Measurements from ENCODE around the gene CDA.

The CDA gene

DNA sequence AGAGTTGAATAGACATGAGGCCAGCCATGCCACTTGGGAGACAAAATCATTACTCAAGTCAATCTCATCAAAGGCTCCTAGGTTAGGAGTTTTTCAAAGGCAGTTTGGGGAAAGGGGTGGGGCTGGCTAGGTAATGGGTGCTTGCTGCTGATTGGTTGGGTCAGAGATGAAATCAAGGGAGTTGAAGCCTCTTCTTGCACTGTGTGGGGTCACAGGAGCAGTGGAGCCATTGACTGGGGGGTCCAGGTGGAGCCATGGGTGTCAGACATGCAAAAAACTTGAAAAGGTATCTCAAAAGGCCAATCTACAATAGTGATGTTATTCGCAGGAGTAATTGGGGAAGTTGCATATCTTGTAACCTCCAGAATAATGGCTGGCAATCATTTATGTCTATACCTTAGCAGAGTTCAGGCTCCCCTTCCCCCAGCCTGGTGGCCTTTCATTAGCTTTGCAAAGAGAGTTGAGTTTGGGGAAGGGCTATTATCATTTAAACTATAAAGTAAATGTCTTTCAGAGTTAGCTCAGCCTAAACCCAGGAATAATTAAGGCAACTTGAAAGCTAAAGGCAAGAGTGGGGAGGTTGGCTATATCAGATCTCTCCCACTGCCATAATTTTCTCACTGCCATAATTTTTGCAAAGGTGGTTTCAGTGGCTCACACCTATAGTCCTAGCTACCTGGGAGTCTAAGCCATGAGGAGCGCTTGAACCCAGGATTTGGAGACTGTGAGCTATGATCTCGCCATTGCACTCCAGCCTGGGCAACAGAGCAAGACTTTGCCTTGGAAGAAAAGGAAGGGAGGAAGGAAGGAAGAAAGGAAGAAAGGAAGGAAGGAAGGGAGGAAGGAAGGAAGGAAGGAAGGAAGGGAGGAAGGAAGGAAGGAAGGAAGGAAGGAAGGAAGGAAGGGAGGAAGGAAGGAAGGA is 36.5 kb downstream of the CDA start:
- Histone ChIP-seq H3K79me2 (ENCODE audit: control insufficient read depth, low read length) (no peaks in the 10 kb centered on the region), H3K27me3 (ENCODE audit: control insufficient read depth, low read length) (peaks cover 9% of the 10 kb centered on the region), H4K20me1 (ENCODE audit: control insufficient read depth, insufficient read depth, low read depth, low read length) (no peaks in the 10 kb centered on the region), H3K4me1 (ENCODE audit: control insufficient read depth, low read length) (no peaks in the 10 kb centered on the region), H3K9me3 (ENCODE audit: control insufficient read depth, insufficient read depth, low read length) (no peaks in the 10 kb centered on the region), H3K4me3 (ENCODE audit: low read length) (no peak overlapping the region), H3K9me2 (replicated peaks; ENCODE audit: control insufficient read depth, low read length) (no peaks in the 10 kb centered on the region), H3F3A (ENCODE audit: control insufficient read depth, insufficient read depth) (no peaks in the 10 kb centered on the region), H3K27ac (ENCODE audit: low read depth, low read length) (no peak overlapping the region), H3K4me2 (ENCODE audit: low read length) (no peak overlapping the region), H3K36me3 (ENCODE audit: control insufficient read depth, low read length) (no peaks in the 10 kb centered on the region)
- no peak for TF ChIP-seq EZH2phosphoT487 (IDR thresholded peaks at IDR 0.05; ENCODE audit: borderline replicate concordance, low read length)
- TF ChIP-seq, protein P1, sequence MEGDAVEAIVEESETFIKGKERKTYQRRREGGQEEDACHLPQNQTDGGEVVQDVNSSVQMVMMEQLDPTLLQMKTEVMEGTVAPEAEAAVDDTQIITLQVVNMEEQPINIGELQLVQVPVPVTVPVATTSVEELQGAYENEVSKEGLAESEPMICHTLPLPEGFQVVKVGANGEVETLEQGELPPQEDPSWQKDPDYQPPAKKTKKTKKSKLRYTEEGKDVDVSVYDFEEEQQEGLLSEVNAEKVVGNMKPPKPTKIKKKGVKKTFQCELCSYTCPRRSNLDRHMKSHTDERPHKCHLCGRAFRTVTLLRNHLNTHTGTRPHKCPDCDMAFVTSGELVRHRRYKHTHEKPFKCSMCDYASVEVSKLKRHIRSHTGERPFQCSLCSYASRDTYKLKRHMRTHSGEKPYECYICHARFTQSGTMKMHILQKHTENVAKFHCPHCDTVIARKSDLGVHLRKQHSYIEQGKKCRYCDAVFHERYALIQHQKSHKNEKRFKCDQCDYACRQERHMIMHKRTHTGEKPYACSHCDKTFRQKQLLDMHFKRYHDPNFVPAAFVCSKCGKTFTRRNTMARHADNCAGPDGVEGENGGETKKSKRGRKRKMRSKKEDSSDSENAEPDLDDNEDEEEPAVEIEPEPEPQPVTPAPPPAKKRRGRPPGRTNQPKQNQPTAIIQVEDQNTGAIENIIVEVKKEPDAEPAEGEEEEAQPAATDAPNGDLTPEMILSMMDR (IDR thresholded peaks at IDR 0.05; ENCODE audit: low read depth, low read length, poor library complexity, severe bottlenecking), result no peak

DNA sequence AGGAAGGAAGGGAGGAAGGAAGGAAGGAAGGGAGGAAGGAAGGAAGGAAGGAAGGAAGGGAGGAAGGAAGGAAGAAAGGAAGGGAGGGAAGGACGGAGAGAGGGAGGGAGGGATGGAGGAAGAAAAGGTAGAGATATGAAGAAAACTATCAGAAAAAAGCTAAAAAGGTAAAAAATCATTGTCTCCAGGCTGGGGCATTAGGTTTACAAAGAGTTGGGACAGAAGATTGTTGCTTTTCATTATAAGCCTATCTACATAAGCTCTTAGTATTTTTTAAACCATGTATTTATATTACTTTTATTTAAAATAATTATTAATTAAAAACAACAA is 37.2 kb downstream of the CDA start:
- H3K4me2 ChIP-seq (ENCODE audit: low read length), result no peak overlapping the region
- no peaks in the 10 kb centered on the region for H3K36me3 ChIP-seq (ENCODE audit: control insufficient read depth, low read length)
- H3K4me3 ChIP-seq (ENCODE audit: low read length), result no peak overlapping the region
- H3K27ac ChIP-seq (ENCODE audit: low read depth, low read length), result no peak overlapping the region
- no peak for TF ChIP-seq EZH2phosphoT487 (IDR thresholded peaks at IDR 0.05; ENCODE audit: borderline replicate concordance, low read length)
- TF ChIP-seq, protein P1 (IDR thresholded peaks at IDR 0.05; ENCODE audit: low read depth, low read length, poor library complexity, severe bottlenecking), result no peak
- no peaks in the 10 kb centered on the region for H3K4me1 ChIP-seq (ENCODE audit: control insufficient read depth, low read length)
- no peaks in the 10 kb centered on the region for H3K9me3 ChIP-seq (ENCODE audit: control insufficient read depth, insufficient read depth, low read length)
- H3K79me2 ChIP-seq (ENCODE audit: control insufficient read depth, low read length), result no peaks in the 10 kb centered on the region
- no peaks in the 10 kb centered on the region for H3F3A ChIP-seq (ENCODE audit: control insufficient read depth, insufficient read depth)
- peaks cover 11% of the 10 kb centered on the region for H3K27me3 ChIP-seq (ENCODE audit: control insufficient read depth, low read length)
- H4K20me1 ChIP-seq (ENCODE audit: control insufficient read depth, insufficient read depth, low read depth, low read length), result no peaks in the 10 kb centered on the region
- no peaks in the 10 kb centered on the region for H3K9me2 ChIP-seq (replicated peaks; ENCODE audit: control insufficient read depth, low read length)

DNA sequence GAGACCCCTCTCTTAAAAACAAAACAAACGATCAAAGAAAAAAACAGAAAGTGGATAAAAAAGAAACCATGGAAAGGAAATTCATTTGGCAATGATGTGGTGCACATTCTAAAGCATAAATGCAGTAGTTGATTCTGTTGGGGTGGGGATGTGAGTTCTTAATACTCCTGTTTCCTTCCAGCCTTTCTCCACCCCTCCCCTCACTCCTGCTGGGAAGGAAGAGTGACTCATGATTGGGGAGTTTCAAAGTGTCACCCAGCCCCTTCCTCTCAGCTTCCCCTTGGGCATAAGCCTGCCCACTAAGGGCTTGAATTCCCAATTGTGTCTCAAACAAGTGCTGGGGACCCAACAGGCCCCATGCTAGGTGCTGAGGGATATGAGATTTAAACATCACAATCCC is 37.6 kb downstream of the CDA start:
- H3K36me3 ChIP-seq (ENCODE audit: control insufficient read depth, low read length), result no peaks in the 10 kb centered on the region
- peaks cover 11% of the 10 kb centered on the region for H3K27me3 ChIP-seq (ENCODE audit: control insufficient read depth, low read length)
- H3K27ac ChIP-seq (ENCODE audit: low read depth, low read length), result no peak overlapping the region
- H3K4me2 ChIP-seq (ENCODE audit: low read length), result no peak overlapping the region
- H3F3A ChIP-seq (ENCODE audit: control insufficient read depth, insufficient read depth), result no peaks in the 10 kb centered on the region
- no peaks in the 10 kb centered on the region for H3K79me2 ChIP-seq (ENCODE audit: control insufficient read depth, low read length)
- no peak for TF ChIP-seq EZH2phosphoT487 (IDR thresholded peaks at IDR 0.05; ENCODE audit: borderline replicate concordance, low read length)
- TF ChIP-seq, protein P1 (IDR thresholded peaks at IDR 0.05; ENCODE audit: low read depth, low read length, poor library complexity, severe bottlenecking), result no peak
- no peaks in the 10 kb centered on the region for H3K9me2 ChIP-seq (replicated peaks; ENCODE audit: control insufficient read depth, low read length)
- H3K4me3 ChIP-seq (ENCODE audit: low read length), result no peak overlapping the region
- no peaks in the 10 kb centered on the region for H4K20me1 ChIP-seq (ENCODE audit: control insufficient read depth, insufficient read depth, low read depth, low read length)
- H3K4me1 ChIP-seq (ENCODE audit: control insufficient read depth, low read length), result no peaks in the 10 kb centered on the region
- no peaks in the 10 kb centered on the region for H3K9me3 ChIP-seq (ENCODE audit: control insufficient read depth, insufficient read depth, low read length)

Data from DOHH2 (cell line).